B cell (primary cell): Measurements from ENCODE around the gene FUCA1. TPM values are rescaled to one million over a fixed set of nuclear protein-coding genes. Genes with fewer than 3 reads are reported as not detected.

Source experiments
- ATAC-seq: fragments of 200-7000 bp; cut with Tn5 transposase; one replicate; pipeline ENCODE4 v1.10.0; 2021; ENCODE audit warnings: low read depth, mild to moderate bottlenecking, moderate number of reproducible peaks, moderate library complexity
- CTCF ChIA-PET: fragments of 350-600 bp; sonication (Branson Sonifier 250); formaldehyde crosslinking; loops from one replicate; lab custom pipeline; 2021; ENCODE audit warnings: antibody characterized with exemption, inconsistent platforms; lab: Charles Lee
- POLR2A ChIA-PET: fragments of 350-600 bp; sonication (Branson Sonifier 250); formaldehyde crosslinking; loops from one replicate; lab custom pipeline; 2021; ENCODE audit warnings: antibody characterized with exemption; lab: Charles Lee
- DNase-seq: peaks from one replicate; pipeline ENCODE4 v3.0.0; 2013
- H2AFZ ChIP-seq: 2 replicates; pipeline ENCODE4 v1.6.1; 2012; ENCODE audit warnings: mild to moderate bottlenecking, low read depth, low read length; ENCODE audit not compliant: insufficient read depth, poor library complexity, severe bottlenecking
- H3K27ac ChIP-seq, 2 donors: 1 replicate in 1 of 2; 2 replicates in 1 of 2; pipeline ENCODE4 v1.5.1; 2012 to 2013; ENCODE audit warnings: low read length in 2 of 2, mild to moderate bottlenecking in 2 of 2, moderate library complexity in 1 of 2
- H3K27me3 ChIP-seq, 4 experiments: fragments of 200-600 bp in 1 of 4; sonication (generic) in 1 of 4; replicated peaks in 1 of 4; 1 replicate in 2 of 4; 2 replicates in 2 of 4; pipeline versions ENCODE4 v1.6.1 to v1.7.0; 2013 to 2016; ENCODE audit warnings: low read length in 3 of 4, mild to moderate bottlenecking in 2 of 4, mixed read lengths in 1 of 4, moderate library complexity in 1 of 4; ENCODE audit not compliant: insufficient read depth in 4 of 4, control insufficient read depth in 3 of 4; ENCODE audit errors: control extremely low read depth in 1 of 4
- H3K36me3 ChIP-seq, 2 experiments: replicated peaks in 1 of 2; 1 replicate in 1 of 2; 2 replicates in 1 of 2; pipeline versions ENCODE4 v1.6.1 to v1.7.1; 2013; ENCODE audit warnings: low read length in 1 of 2; ENCODE audit not compliant: insufficient read depth in 2 of 2, control insufficient read depth in 1 of 2; ENCODE audit errors: control extremely low read depth in 1 of 2, extremely low read depth in 1 of 2
- H3K4me1 ChIP-seq, 2 donors: fragments of 200-600 bp in 1 of 2; sonication (generic) in 1 of 2; 1 replicate in 1 of 2; 2 replicates in 1 of 2; pipeline versions ENCODE4 v1.5.1 to v1.6.1; 2013 to 2017; ENCODE audit warnings: low read length in 2 of 2; ENCODE audit not compliant: control insufficient read depth in 2 of 2, insufficient read depth in 2 of 2
- H3K4me2 ChIP-seq: replicated peaks from 2 replicates; pipeline ENCODE3; 2012; ENCODE audit warnings: mild to moderate bottlenecking, low read depth, low read length; ENCODE audit not compliant: poor library complexity, severe bottlenecking
- H3K4me3 ChIP-seq, 5 experiments: fragments of 200-600 bp in 1 of 5; sonication (generic) in 1 of 5; 1 replicate in 3 of 5; 2 replicates in 2 of 5; pipeline versions ENCODE4 v1.5.1 to v1.7.0; 2011 to 2016; ENCODE audit warnings: low read length in 4 of 5, mild to moderate bottlenecking in 4 of 5, low read depth in 2 of 5, control low read depth in 1 of 5, moderate library complexity in 1 of 5; ENCODE audit not compliant: insufficient read depth in 1 of 5; ENCODE audit errors: control extremely low read depth in 1 of 5, extremely low read depth in 1 of 5
- H3K79me2 ChIP-seq: fragments of 200-600 bp; sonication (generic); one replicate; pipeline ENCODE4 v1.6.0; 2016; ENCODE audit warnings: low read length; ENCODE audit not compliant: control insufficient read depth, insufficient read depth
- H3K9ac ChIP-seq: fragments of 200-600 bp; sonication (generic); 2 replicates; pipeline ENCODE4 v1.6.1; 2017; ENCODE audit warnings: mild to moderate bottlenecking, low read length, moderate library complexity
- H3K9me3 ChIP-seq, 3 donors: one replicate each; pipeline versions ENCODE4 v1.6.1 to v1.7.1; 2013; ENCODE audit warnings: low read length in 2 of 3; ENCODE audit not compliant: control insufficient read depth in 2 of 3, insufficient read depth in 1 of 3; ENCODE audit errors: control extremely low read depth in 1 of 3
- H4K20me1 ChIP-seq: 2 replicates; pipeline ENCODE4 v1.6.0; 2012; ENCODE audit warnings: mild to moderate bottlenecking, low read length; ENCODE audit not compliant: insufficient read depth, control insufficient read depth, poor library complexity, severe bottlenecking
- H3K27ac Mint-ChIP-seq: one replicate; pipeline ENCODE4 v1.8.0; 2021; ENCODE audit warnings: mixed read lengths
- H3K27me3 Mint-ChIP-seq: one replicate; pipeline ENCODE4 v1.8.0; 2021; ENCODE audit warnings: mixed read lengths
- H3K4me1 Mint-ChIP-seq: one replicate; pipeline ENCODE4 v1.8.0; 2021; ENCODE audit warnings: mixed read lengths
- H3K4me3 Mint-ChIP-seq: one replicate; pipeline ENCODE4 v1.8.0; 2021; ENCODE audit warnings: mixed read lengths
- H3K9me3 Mint-ChIP-seq: one replicate; pipeline ENCODE4 v1.8.0; 2022; ENCODE audit warnings: mixed read lengths; ENCODE audit not compliant: insufficient read depth
- EZH2 ChIP-seq: IDR thresholded peaks from 2 replicates; pipeline ENCODE4 v1.6.1; 2012; ENCODE audit warnings: borderline replicate concordance, low read depth, mild to moderate bottlenecking, moderate library complexity, low read length; ENCODE audit not compliant: insufficient read depth, poor library complexity, severe bottlenecking
- WGBS: methylation state at CpG from one replicate; pipeline ENCODE4 v1.1.5; 2013; ENCODE audit warnings: missing lambda C conversion rate; ENCODE audit not compliant: insufficient coverage; 5-methylcytosine and 5-hydroxymethylcytosine counted together
- intact Hi-C: fragments of 100-400 bp; cut with micrococcal nuclease; formaldehyde crosslinking; loops from one replicate; pipeline ENCODE4 v1.10.0; 2022
- polyA plus RNA-seq: library from polyadenylated mRNA; depleted of rRNA; stranded (reverse); fragments of >200 nt; gene quantifications from 2 replicates; pipeline ENCODE4 v1.2.3, GENCODE V29; 2012
- total RNA-seq, 2 donors: library from RNA; stranded (reverse); fragments of 120-200 nt in 1 of 2; gene quantifications; 1 replicate in 1 of 2; 2 replicates in 1 of 2; pipeline versions ENCODE4 v1.2.3 to v1.2.4, GENCODE V29; 2013 to 2022
- TF ChIP-seq, protein P1 (sequence below): fragments of 200-600 bp; IDR thresholded peaks from one replicate; pipeline ENCODE4 v1.8.0; 2022; ENCODE audit warnings: antibody characterized with exemption, mild to moderate bottlenecking

FUCA1 gene
- total and polyA plus RNA-seq, 2 donors (not counting 1 experiment from before 2014, with no cell fraction given) = 8.0 to 19.3 TPM

DNA sequence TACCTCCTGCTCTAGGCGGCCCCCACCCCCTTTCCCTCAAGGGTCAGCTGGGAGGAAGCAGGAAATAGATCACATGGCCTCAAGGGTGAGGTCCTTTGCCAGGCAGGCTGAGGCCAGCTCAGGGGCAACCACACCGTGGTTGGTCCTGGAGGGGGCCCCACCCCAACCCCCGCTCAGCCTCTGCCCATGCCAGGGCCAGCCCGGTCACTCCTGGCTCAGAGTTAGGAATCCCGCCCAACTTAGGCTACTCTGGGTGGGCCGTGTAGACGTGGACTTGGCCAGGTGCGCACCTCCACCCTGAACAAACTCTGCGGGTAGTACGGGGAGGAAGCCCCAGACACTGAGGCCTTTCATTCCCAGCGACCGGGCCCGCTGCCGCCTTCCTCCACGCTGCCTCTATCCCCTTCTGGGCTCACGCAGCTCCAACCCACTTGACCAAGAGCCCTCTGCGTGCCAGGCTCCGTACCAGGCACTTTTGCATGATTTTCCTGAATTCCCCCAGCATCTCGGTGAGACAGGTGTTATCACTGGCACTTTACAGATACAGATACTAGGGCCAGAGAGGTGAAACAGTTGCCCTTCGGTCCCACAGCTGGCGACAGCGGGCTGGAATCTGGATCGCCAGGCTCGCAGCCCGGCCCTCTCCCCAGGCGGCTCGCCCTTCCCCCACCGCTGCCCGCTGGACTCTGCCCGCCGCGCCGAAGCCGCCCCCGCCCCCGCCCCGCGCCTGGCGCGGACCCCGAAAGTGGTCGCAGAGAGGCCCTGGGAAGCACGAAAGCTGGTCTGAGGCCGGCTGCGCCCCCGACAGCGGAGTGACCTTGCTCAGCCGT is 68.3 kb downstream of the FUCA1 start:
- Histone ChIP-seq H3K27ac (peak overlapping the region in 1 of 2 donors; percentile 93), H3K4me2 (peak overlapping the region; percentile 97), H3K9me3 (peaks cover 0 to 3% (median 0%) of the 10 kb centered on the region in 3 donors), H3K4me3 (peak overlapping the region; percentile 38 to 99 (median 80)), H4K20me1 (no peaks in the 10 kb centered on the region), H3K36me3 (peaks cover 2 to 15% of the 10 kb centered on the region in 2 experiments), H3K4me1 (peaks cover 15 to 20% of the 10 kb centered on the region in 2 donors), H3K79me2 (peaks cover 4% of the 10 kb centered on the region), H3K27me3 (no peaks in the 10 kb centered on the region), H2AFZ (peak overlapping the region; percentile 94), H3K9ac (peak overlapping the region; percentile 95)
- Mint-ChIP-seq H3K27ac (peak overlapping the region; percentile 87), H3K4me1 (peaks cover 18% of the 10 kb centered on the region), H3K4me3 (peak overlapping the region; percentile 95), H3K9me3 (no peaks in the 10 kb centered on the region), H3K27me3 (no peaks in the 10 kb centered on the region)
- DNase-seq = peak; percentile 43
- CTCF ChIA-PET = interaction anchor here (1.2 to 3.3 kb wide), 6 partner anchors 9 to 89 kb away, joined by 3 to 28 read pairs (median 3); partner anchors contain the start of gene PITHD1
- TF ChIP-seq, protein P1, sequence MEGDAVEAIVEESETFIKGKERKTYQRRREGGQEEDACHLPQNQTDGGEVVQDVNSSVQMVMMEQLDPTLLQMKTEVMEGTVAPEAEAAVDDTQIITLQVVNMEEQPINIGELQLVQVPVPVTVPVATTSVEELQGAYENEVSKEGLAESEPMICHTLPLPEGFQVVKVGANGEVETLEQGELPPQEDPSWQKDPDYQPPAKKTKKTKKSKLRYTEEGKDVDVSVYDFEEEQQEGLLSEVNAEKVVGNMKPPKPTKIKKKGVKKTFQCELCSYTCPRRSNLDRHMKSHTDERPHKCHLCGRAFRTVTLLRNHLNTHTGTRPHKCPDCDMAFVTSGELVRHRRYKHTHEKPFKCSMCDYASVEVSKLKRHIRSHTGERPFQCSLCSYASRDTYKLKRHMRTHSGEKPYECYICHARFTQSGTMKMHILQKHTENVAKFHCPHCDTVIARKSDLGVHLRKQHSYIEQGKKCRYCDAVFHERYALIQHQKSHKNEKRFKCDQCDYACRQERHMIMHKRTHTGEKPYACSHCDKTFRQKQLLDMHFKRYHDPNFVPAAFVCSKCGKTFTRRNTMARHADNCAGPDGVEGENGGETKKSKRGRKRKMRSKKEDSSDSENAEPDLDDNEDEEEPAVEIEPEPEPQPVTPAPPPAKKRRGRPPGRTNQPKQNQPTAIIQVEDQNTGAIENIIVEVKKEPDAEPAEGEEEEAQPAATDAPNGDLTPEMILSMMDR = no peak
- TF ChIP-seq EZH2 = no peak
- ATAC-seq = peak; percentile 0
- WGBS = 2% methylated on average over 45 of the region's 48 CpGs
- POLR2A ChIA-PET = interaction anchor here (0.7 to 1.9 kb wide), 4 partner anchors 9 to 117 kb away, joined by 3 to 7 read pairs (median 4); partner anchors contain the start of gene LYPLA2
- intact Hi-C loops = loop anchor here (1.0 to 2.0 kb wide), 10 partner anchors 8 to 431 kb away; partner anchors contain the start of genes ASAP3, ELOA, HMGCL and LYPLA2

GRCh38 chr1:23799255-23799569 is 68.9 kb downstream of the FUCA1 start:
- H3K4me1 Mint-ChIP-seq = peaks cover 18% of the 10 kb centered on the region
- H2AFZ ChIP-seq = no peak overlapping the region
- no peak overlapping the region for H3K27ac Mint-ChIP-seq

More at GRCh38 chr1:23799255-23799569, 68.9 kb downstream of the FUCA1 start:
- intact Hi-C loops = no loop called here
- TF ChIP-seq EZH2 = no peak
- TF ChIP-seq, protein P1 = no peak
- WGBS = 74% methylated on average over 6 of the region's 7 CpGs
- Mint-ChIP-seq H3K27me3 (no peaks in the 10 kb centered on the region), H3K9me3 (no peaks in the 10 kb centered on the region), H3K4me3 (peak overlapping the region; percentile 95)
- peak overlapping the region; percentile 97 for H3K4me2 ChIP-seq
- H3K36me3 ChIP-seq = peaks cover 2 to 21% of the 10 kb centered on the region in 2 experiments
- CTCF ChIA-PET = interaction anchor here (1.2 to 3.3 kb wide), 4 partner anchors 10 to 89 kb away, joined by 3 to 28 read pairs (median 4); no protein-coding TSS in a partner anchor
- peaks cover 4% of the 10 kb centered on the region for H3K79me2 ChIP-seq
- H3K9ac ChIP-seq = peak overlapping the region; percentile 95
- peaks cover 0 to 3% (median 0%) of the 10 kb centered on the region in 3 donors for H3K9me3 ChIP-seq
- ATAC-seq (no peak), DNase-seq (no peak)
- H3K4me1 ChIP-seq = peaks cover 15 to 20% of the 10 kb centered on the region in 2 donors
- H3K4me3 ChIP-seq = peak overlapping the region in 2 of 5 experiments; percentile 77 to 80
- no peaks in the 10 kb centered on the region for H4K20me1 ChIP-seq
- no peak overlapping the region for H3K27ac ChIP-seq
- POLR2A ChIA-PET = interaction anchor here (0.7 to 1.1 kb wide), 2 partner anchors 105 to 111 kb away, joined by 3 to 5 read pairs; no protein-coding TSS in a partner anchor
- no peaks in the 10 kb centered on the region for H3K27me3 ChIP-seq
